MM.1S (cell line): ENCODE measurements around the gene BRWD1.

Source experiments
- CTCF ChIP-seq: fragments of 300-600 bp; sonication (generic); IDR thresholded peaks from 2 replicates; pipeline ENCODE4 v1.5.1; 2016; ENCODE audit warnings: antibody characterized with exemption, low read length, mixed read lengths
- EZH2phosphoT487 ChIP-seq: fragments of 300-600 bp; sonication (generic); IDR thresholded peaks from 2 replicates; pipeline ENCODE4 v1.6.1; 2018; ENCODE audit warnings: antibody characterized with exemption, low read length

GRCh38 chr21:39218082-39218409, 95.4 kb downstream of the BRWD1 start:
- TF ChIP-seq CTCF (no peak), EZH2phosphoT487 (no peak)
